ENCODE data around the gene ADGRV1. TPM values are rescaled to one million over a fixed set of nuclear protein-coding genes. Genes with fewer than 3 reads are reported as not detected.

ADGRV1 gene
- total RNA-seq, 1 donor from 2014 or later: 10.0 TPM

DNA sequence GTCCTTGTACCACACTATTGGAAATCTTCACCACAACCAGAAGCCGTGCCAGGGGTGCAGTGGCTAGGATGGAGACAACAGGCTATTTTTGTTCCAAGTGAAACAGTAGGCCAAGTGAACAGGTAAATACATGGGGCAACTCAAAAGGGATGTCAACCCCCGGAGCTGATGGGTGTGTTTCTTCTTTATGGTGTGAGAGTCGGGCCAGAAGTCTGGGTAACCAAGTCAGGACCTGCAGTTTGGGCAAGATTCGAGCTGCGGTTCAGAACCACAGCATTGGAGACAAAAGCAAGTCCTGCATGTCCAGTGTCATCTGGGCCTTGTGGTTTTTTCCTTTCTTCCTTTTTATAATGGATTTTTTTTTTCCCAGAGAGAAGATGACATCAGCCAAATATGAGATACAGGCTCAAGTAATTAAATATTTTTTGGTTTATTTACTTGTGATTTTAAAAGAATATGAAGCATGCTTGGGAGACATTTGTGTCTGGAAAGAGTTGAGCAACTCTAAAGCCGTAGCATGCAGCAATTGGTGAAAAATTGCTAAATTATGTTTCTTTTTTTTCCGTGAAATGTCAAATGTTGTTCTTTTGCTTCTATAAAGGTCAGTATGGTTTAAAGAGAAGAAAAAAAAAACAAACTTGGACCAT, 562.9 kb downstream of the ADGRV1 start:
- no peak overlapping the region for H3K4me3 Mint-ChIP-seq (ENCODE audit: unreplicated experiment)
- DNase-seq (ENCODE audit: low read depth) (no peak), FAIRE-seq (no peak)
- Histone ChIP-seq H3K36me3 (ENCODE audit: insufficient read depth, low read length) (no peaks in the 10 kb centered on the region), H3K4me2 (ENCODE audit: low read length) (no peak overlapping the region), H3K27me3 (ENCODE audit: insufficient read depth, low read length) (no peaks in the 10 kb centered on the region), H3K9me3 (ENCODE audit: insufficient read depth, low read depth, low read length) (no peaks in the 10 kb centered on the region), H3K27ac (ENCODE audit: low read depth, low read length) (no peak overlapping the region), H4K20me1 (ENCODE audit: insufficient read depth, low read length) (no peaks in the 10 kb centered on the region), H3K4me1 (ENCODE audit: insufficient read depth, low read length) (peaks cover 7% of the 10 kb centered on the region), H2AFZ (ENCODE audit: low read depth, low read length) (no peak overlapping the region), H3K4me3 (ENCODE audit: insufficient read depth, low read depth, low read length) (no peak overlapping the region), H3K9ac (ENCODE audit: low read length) (no peak overlapping the region), H3K79me2 (ENCODE audit: insufficient read depth, low read length) (no peaks in the 10 kb centered on the region)
- H3K9me3 Mint-ChIP-seq (ENCODE audit: unreplicated experiment): no peaks in the 10 kb centered on the region
- H3K27me3 Mint-ChIP-seq (ENCODE audit: low read depth, unreplicated experiment): no peaks in the 10 kb centered on the region
- H3K4me1 Mint-ChIP-seq (ENCODE audit: low read depth, unreplicated experiment): peaks cover 12% of the 10 kb centered on the region
- TF ChIP-seq EZH2 (IDR thresholded peaks at IDR 0.05; ENCODE audit: insufficient read depth, low read length): no peak
- TF ChIP-seq CTCF (IDR thresholded peaks at IDR 0.05; ENCODE audit: insufficient read depth, low read depth, low read length): no peak
- no peaks in the 10 kb centered on the region for H3K36me3 Mint-ChIP-seq (ENCODE audit: low read depth, unreplicated experiment)
- no peak overlapping the region for H3K27ac Mint-ChIP-seq (ENCODE audit: unreplicated experiment)

DNA sequence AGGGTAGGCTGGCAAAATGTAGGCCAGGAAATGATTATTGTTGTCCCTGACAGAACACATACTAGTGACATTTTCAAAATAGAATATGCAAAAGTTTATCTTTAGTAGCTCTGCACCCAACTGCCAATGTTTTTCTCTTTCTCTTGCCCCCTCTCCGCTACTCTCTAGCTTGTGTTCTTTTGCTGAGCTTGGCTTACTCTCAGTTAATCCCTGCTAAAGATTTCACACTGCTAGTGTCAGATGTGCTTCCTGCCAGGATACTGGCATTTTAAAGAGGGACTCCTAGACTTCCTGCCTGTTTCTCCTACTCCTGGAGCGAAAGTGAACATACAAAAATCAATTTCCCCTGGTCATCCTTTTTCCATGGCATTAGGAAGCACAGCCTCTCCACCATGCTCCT, 564.1 kb downstream of the ADGRV1 start:
- no peaks in the 10 kb centered on the region for H3K27me3 ChIP-seq (ENCODE audit: insufficient read depth, low read length)
- no peak for DNase-seq (ENCODE audit: low read depth)
- no peaks in the 10 kb centered on the region for H3K27me3 Mint-ChIP-seq (ENCODE audit: low read depth, unreplicated experiment)
- FAIRE-seq: no peak
- no peaks in the 10 kb centered on the region for H3K9me3 Mint-ChIP-seq (ENCODE audit: unreplicated experiment)
- TF ChIP-seq EZH2 (IDR thresholded peaks at IDR 0.05; ENCODE audit: insufficient read depth, low read length) (no peak), CTCF (IDR thresholded peaks at IDR 0.05; ENCODE audit: insufficient read depth, low read depth, low read length) (no peak)
- H3K9ac ChIP-seq (ENCODE audit: low read length): no peak overlapping the region
- H3K27ac Mint-ChIP-seq (ENCODE audit: unreplicated experiment): no peak overlapping the region
- H3K36me3 ChIP-seq (ENCODE audit: insufficient read depth, low read length): no peaks in the 10 kb centered on the region
- no peaks in the 10 kb centered on the region for H3K79me2 ChIP-seq (ENCODE audit: insufficient read depth, low read length)
- H3K4me1 ChIP-seq (ENCODE audit: insufficient read depth, low read length): peaks cover 18% of the 10 kb centered on the region
- H3K4me1 Mint-ChIP-seq (ENCODE audit: low read depth, unreplicated experiment): peaks cover 12% of the 10 kb centered on the region
- H3K9me3 ChIP-seq (ENCODE audit: insufficient read depth, low read depth, low read length): no peaks in the 10 kb centered on the region
- H3K4me2 ChIP-seq (ENCODE audit: low read length): no peak overlapping the region
- no peaks in the 10 kb centered on the region for H3K36me3 Mint-ChIP-seq (ENCODE audit: low read depth, unreplicated experiment)
- H3K27ac ChIP-seq (ENCODE audit: low read depth, low read length): no peak overlapping the region
- no peak overlapping the region for H2AFZ ChIP-seq (ENCODE audit: low read depth, low read length)
- H3K4me3 Mint-ChIP-seq (ENCODE audit: unreplicated experiment): no peak overlapping the region
- no peak overlapping the region for H3K4me3 ChIP-seq (ENCODE audit: insufficient read depth, low read depth, low read length)
- H4K20me1 ChIP-seq (ENCODE audit: insufficient read depth, low read length): no peaks in the 10 kb centered on the region

DNA sequence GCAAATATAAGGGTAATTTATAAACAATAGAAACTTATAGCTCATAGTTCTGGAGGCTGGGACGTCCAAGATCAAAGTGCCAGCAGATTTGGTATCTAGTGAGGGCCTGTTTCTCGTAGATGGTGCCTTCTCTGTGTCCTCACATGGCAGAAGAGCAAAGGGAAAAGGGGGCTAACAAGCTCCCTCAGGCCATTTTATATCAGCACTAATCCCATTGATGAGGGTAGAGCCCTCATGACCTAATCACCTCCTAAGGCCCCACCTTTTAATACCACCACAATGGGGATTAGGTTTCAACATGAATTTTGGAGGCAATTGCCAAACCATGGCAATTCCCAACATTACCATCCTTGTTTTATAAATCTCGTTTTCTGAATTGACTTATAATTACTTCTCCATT, 564.7 kb downstream of the ADGRV1 start:
- no peak for TF ChIP-seq EZH2 (IDR thresholded peaks at IDR 0.05; ENCODE audit: insufficient read depth, low read length)
- TF ChIP-seq CTCF (IDR thresholded peaks at IDR 0.05; ENCODE audit: insufficient read depth, low read depth, low read length): no peak
- H3K27ac Mint-ChIP-seq (ENCODE audit: unreplicated experiment): no peak overlapping the region
- H3K4me1 ChIP-seq (ENCODE audit: insufficient read depth, low read length): peaks cover 21% of the 10 kb centered on the region

More for the DNA sequence above, 564.7 kb downstream of the ADGRV1 start:
- FAIRE-seq (no peak), DNase-seq (ENCODE audit: low read depth) (no peak)
- Histone ChIP-seq H3K9me3 (ENCODE audit: insufficient read depth, low read depth, low read length) (no peaks in the 10 kb centered on the region), H2AFZ (ENCODE audit: low read depth, low read length) (no peak overlapping the region), H3K36me3 (ENCODE audit: insufficient read depth, low read length) (no peaks in the 10 kb centered on the region), H3K27me3 (ENCODE audit: insufficient read depth, low read length) (no peaks in the 10 kb centered on the region), H3K79me2 (ENCODE audit: insufficient read depth, low read length) (no peaks in the 10 kb centered on the region), H3K9ac (ENCODE audit: low read length) (no peak overlapping the region), H3K4me3 (ENCODE audit: insufficient read depth, low read depth, low read length) (no peak overlapping the region), H3K4me2 (ENCODE audit: low read length) (no peak overlapping the region), H3K27ac (ENCODE audit: low read depth, low read length) (no peak overlapping the region), H4K20me1 (ENCODE audit: insufficient read depth, low read length) (no peaks in the 10 kb centered on the region)
- Mint-ChIP-seq H3K36me3 (ENCODE audit: low read depth, unreplicated experiment) (no peaks in the 10 kb centered on the region), H3K9me3 (ENCODE audit: unreplicated experiment) (no peaks in the 10 kb centered on the region), H3K27me3 (ENCODE audit: low read depth, unreplicated experiment) (no peaks in the 10 kb centered on the region), H3K4me3 (ENCODE audit: unreplicated experiment) (no peak overlapping the region), H3K4me1 (ENCODE audit: low read depth, unreplicated experiment) (peaks cover 16% of the 10 kb centered on the region)
